ENCODE results near the gene SVIP. TPM values are rescaled to one million over a fixed set of nuclear protein-coding genes. Genes with fewer than 3 reads are reported as not detected.

SVIP gene
- total RNA-seq, 3 donors from 2014 or later (not counting 1 experiment from before 2014, with no cell fraction given), result 14.9 to 19.2 (median 17.5) TPM

GRCh38 chr11:22808571-22809197, 20.9 kb downstream of the SVIP start:
- intact Hi-C loops (cut with micrococcal nuclease), result no loop called here
- H3K27ac Mint-ChIP-seq, result no peak overlapping the region
- Histone ChIP-seq H3K4me1 (ENCODE audit: control insufficient read depth, insufficient read depth, low read length) (no peaks in the 10 kb centered on the region), H3K36me3 (ENCODE audit: control insufficient read depth, insufficient read depth, low read length) (no peaks in the 10 kb centered on the region), H3K27ac (ENCODE audit: low read length) (no peak overlapping the region), H3K4me3 (ENCODE audit: low read length) (no peak overlapping the region), H3K9me3 (ENCODE audit: control insufficient read depth, insufficient read depth, low read length) (no peaks in the 10 kb centered on the region), H3K27me3 (ENCODE audit: control insufficient read depth, insufficient read depth, low read length) (no peaks in the 10 kb centered on the region)
- H3K4me3 Mint-ChIP-seq, result no peak overlapping the region
- H3K36me3 Mint-ChIP-seq, result peaks cover 6% of the 10 kb centered on the region
- DNase-seq (no peak), ATAC-seq (no peak)
- no peaks in the 10 kb centered on the region for H3K4me1 Mint-ChIP-seq
- H3K27me3 Mint-ChIP-seq (ENCODE audit: low read depth in 2 of 2), result no peaks in the 10 kb centered on the region
- no peak for TF ChIP-seq CTCF (IDR thresholded peaks at IDR 0.05)
- peaks cover 0 to 3% of the 10 kb centered on the region in 2 donors for H3K9me3 Mint-ChIP-seq
- 98% methylated on average over 3 of the region's 3 CpGs for WGBS (ENCODE audit: insufficient coverage)

GRCh38 chr11:22807855-22808570, 21.6 kb downstream of the SVIP start:
- peaks cover 0 to 3% of the 10 kb centered on the region in 2 donors for H3K9me3 Mint-ChIP-seq
- Histone ChIP-seq H3K4me1 (ENCODE audit: control insufficient read depth, insufficient read depth, low read length) (no peaks in the 10 kb centered on the region), H3K27me3 (ENCODE audit: control insufficient read depth, insufficient read depth, low read length) (no peaks in the 10 kb centered on the region), H3K9me3 (ENCODE audit: control insufficient read depth, insufficient read depth, low read length) (no peaks in the 10 kb centered on the region), H3K4me3 (ENCODE audit: low read length) (no peak overlapping the region), H3K27ac (ENCODE audit: low read length) (no peak overlapping the region), H3K36me3 (ENCODE audit: control insufficient read depth, insufficient read depth, low read length) (no peaks in the 10 kb centered on the region)
- H3K4me1 Mint-ChIP-seq, result no peaks in the 10 kb centered on the region
- H3K36me3 Mint-ChIP-seq, result peaks cover 6% of the 10 kb centered on the region
- no peaks in the 10 kb centered on the region for H3K27me3 Mint-ChIP-seq (ENCODE audit: low read depth in 2 of 2)
- 97% methylated on average over 2 of the region's 2 CpGs for WGBS (ENCODE audit: insufficient coverage)
- DNase-seq, result no peak
- TF ChIP-seq CTCF (IDR thresholded peaks at IDR 0.05), result no peak
- H3K4me3 Mint-ChIP-seq, result no peak overlapping the region
- no peak overlapping the region for H3K27ac Mint-ChIP-seq
- intact Hi-C loops (cut with micrococcal nuclease), result no loop called here
- ATAC-seq, result no peak

- 100% methylated on average over 1 of the region's 2 CpGs for WGBS (ENCODE audit: insufficient coverage)
- no peak for TF ChIP-seq CTCF (IDR thresholded peaks at IDR 0.05)
- Mint-ChIP-seq H3K36me3 (peaks cover 6% of the 10 kb centered on the region), H3K27ac (no peak overlapping the region), H3K4me3 (no peak overlapping the region), H3K4me1 (no peaks in the 10 kb centered on the region), H3K9me3 (peaks cover 0 to 3% of the 10 kb centered on the region in 2 donors), H3K27me3 (ENCODE audit: low read depth in 2 of 2) (no peaks in the 10 kb centered on the region)
- ATAC-seq, result no peak
- no peaks in the 10 kb centered on the region for H3K36me3 ChIP-seq (ENCODE audit: control insufficient read depth, insufficient read depth, low read length)
- no peaks in the 10 kb centered on the region for H3K27me3 ChIP-seq (ENCODE audit: control insufficient read depth, insufficient read depth, low read length)
- intact Hi-C loops (cut with micrococcal nuclease), result no loop called here
- no peaks in the 10 kb centered on the region for H3K4me1 ChIP-seq (ENCODE audit: control insufficient read depth, insufficient read depth, low read length)
- no peak for DNase-seq
- H3K9me3 ChIP-seq (ENCODE audit: control insufficient read depth, insufficient read depth, low read length), result no peaks in the 10 kb centered on the region
- H3K27ac ChIP-seq (ENCODE audit: low read length), result no peak overlapping the region
- H3K4me3 ChIP-seq (ENCODE audit: low read length), result no peak overlapping the region
Observed at GRCh38 chr11:22807391-22807790, 22.2 kb downstream of the SVIP start.

Measured in natural killer cell (primary cell).